B cell (primary cell): Measurements from ENCODE around the gene ITSN1. TPM values are rescaled to one million over a fixed set of nuclear protein-coding genes. Genes with fewer than 3 reads are reported as not detected.

Source experiments
- ATAC-seq: fragments of 200-7000 bp; cut with Tn5 transposase; one replicate; pipeline ENCODE4 v1.10.0; 2021; ENCODE audit warnings: low read depth, mild to moderate bottlenecking, moderate number of reproducible peaks, moderate library complexity
- CTCF ChIA-PET: fragments of 350-600 bp; sonication (Branson Sonifier 250); formaldehyde crosslinking; loops from one replicate; lab custom pipeline; 2021; ENCODE audit warnings: antibody characterized with exemption, inconsistent platforms; lab: Charles Lee
- POLR2A ChIA-PET: fragments of 350-600 bp; sonication (Branson Sonifier 250); formaldehyde crosslinking; loops from one replicate; lab custom pipeline; 2021; ENCODE audit warnings: antibody characterized with exemption; lab: Charles Lee
- DNase-seq: peaks from one replicate; pipeline ENCODE4 v3.0.0; 2013
- H2AFZ ChIP-seq: 2 replicates; pipeline ENCODE4 v1.6.1; 2012; ENCODE audit warnings: mild to moderate bottlenecking, low read depth, low read length; ENCODE audit not compliant: insufficient read depth, poor library complexity, severe bottlenecking
- H3K27ac ChIP-seq, 2 donors: 1 replicate in 1 of 2; 2 replicates in 1 of 2; pipeline ENCODE4 v1.5.1; 2012 to 2013; ENCODE audit warnings: low read length in 2 of 2, mild to moderate bottlenecking in 2 of 2, moderate library complexity in 1 of 2
- H3K27me3 ChIP-seq, 4 experiments: fragments of 200-600 bp in 1 of 4; sonication (generic) in 1 of 4; replicated peaks in 1 of 4; 1 replicate in 2 of 4; 2 replicates in 2 of 4; pipeline versions ENCODE4 v1.6.1 to v1.7.0; 2013 to 2016; ENCODE audit warnings: low read length in 3 of 4, mild to moderate bottlenecking in 2 of 4, mixed read lengths in 1 of 4, moderate library complexity in 1 of 4; ENCODE audit not compliant: insufficient read depth in 4 of 4, control insufficient read depth in 3 of 4; ENCODE audit errors: control extremely low read depth in 1 of 4
- H3K36me3 ChIP-seq, 2 experiments: replicated peaks in 1 of 2; 1 replicate in 1 of 2; 2 replicates in 1 of 2; pipeline versions ENCODE4 v1.6.1 to v1.7.1; 2013; ENCODE audit warnings: low read length in 1 of 2; ENCODE audit not compliant: insufficient read depth in 2 of 2, control insufficient read depth in 1 of 2; ENCODE audit errors: control extremely low read depth in 1 of 2, extremely low read depth in 1 of 2
- H3K4me1 ChIP-seq, 2 donors: fragments of 200-600 bp in 1 of 2; sonication (generic) in 1 of 2; 1 replicate in 1 of 2; 2 replicates in 1 of 2; pipeline versions ENCODE4 v1.5.1 to v1.6.1; 2013 to 2017; ENCODE audit warnings: low read length in 2 of 2; ENCODE audit not compliant: control insufficient read depth in 2 of 2, insufficient read depth in 2 of 2
- H3K4me2 ChIP-seq: replicated peaks from 2 replicates; pipeline ENCODE3; 2012; ENCODE audit warnings: mild to moderate bottlenecking, low read depth, low read length; ENCODE audit not compliant: poor library complexity, severe bottlenecking
- H3K4me3 ChIP-seq, 5 experiments: fragments of 200-600 bp in 1 of 5; sonication (generic) in 1 of 5; 1 replicate in 3 of 5; 2 replicates in 2 of 5; pipeline versions ENCODE4 v1.5.1 to v1.7.0; 2011 to 2016; ENCODE audit warnings: low read length in 4 of 5, mild to moderate bottlenecking in 4 of 5, low read depth in 2 of 5, control low read depth in 1 of 5, moderate library complexity in 1 of 5; ENCODE audit not compliant: insufficient read depth in 1 of 5; ENCODE audit errors: control extremely low read depth in 1 of 5, extremely low read depth in 1 of 5
- H3K79me2 ChIP-seq: fragments of 200-600 bp; sonication (generic); one replicate; pipeline ENCODE4 v1.6.0; 2016; ENCODE audit warnings: low read length; ENCODE audit not compliant: control insufficient read depth, insufficient read depth
- H3K9ac ChIP-seq: fragments of 200-600 bp; sonication (generic); 2 replicates; pipeline ENCODE4 v1.6.1; 2017; ENCODE audit warnings: mild to moderate bottlenecking, low read length, moderate library complexity
- H3K9me3 ChIP-seq, 3 donors: one replicate each; pipeline versions ENCODE4 v1.6.1 to v1.7.1; 2013; ENCODE audit warnings: low read length in 2 of 3; ENCODE audit not compliant: control insufficient read depth in 2 of 3, insufficient read depth in 1 of 3; ENCODE audit errors: control extremely low read depth in 1 of 3
- H4K20me1 ChIP-seq: 2 replicates; pipeline ENCODE4 v1.6.0; 2012; ENCODE audit warnings: mild to moderate bottlenecking, low read length; ENCODE audit not compliant: insufficient read depth, control insufficient read depth, poor library complexity, severe bottlenecking
- H3K27ac Mint-ChIP-seq: one replicate; pipeline ENCODE4 v1.8.0; 2021; ENCODE audit warnings: mixed read lengths
- H3K27me3 Mint-ChIP-seq: one replicate; pipeline ENCODE4 v1.8.0; 2021; ENCODE audit warnings: mixed read lengths
- H3K4me1 Mint-ChIP-seq: one replicate; pipeline ENCODE4 v1.8.0; 2021; ENCODE audit warnings: mixed read lengths
- H3K4me3 Mint-ChIP-seq: one replicate; pipeline ENCODE4 v1.8.0; 2021; ENCODE audit warnings: mixed read lengths
- H3K9me3 Mint-ChIP-seq: one replicate; pipeline ENCODE4 v1.8.0; 2022; ENCODE audit warnings: mixed read lengths; ENCODE audit not compliant: insufficient read depth
- EZH2 ChIP-seq: IDR thresholded peaks from 2 replicates; pipeline ENCODE4 v1.6.1; 2012; ENCODE audit warnings: borderline replicate concordance, low read depth, mild to moderate bottlenecking, moderate library complexity, low read length; ENCODE audit not compliant: insufficient read depth, poor library complexity, severe bottlenecking
- WGBS: methylation state at CpG from one replicate; pipeline ENCODE4 v1.1.5; 2013; ENCODE audit warnings: missing lambda C conversion rate; ENCODE audit not compliant: insufficient coverage; 5-methylcytosine and 5-hydroxymethylcytosine counted together
- intact Hi-C: fragments of 100-400 bp; cut with micrococcal nuclease; formaldehyde crosslinking; loops from one replicate; pipeline ENCODE4 v1.10.0; 2022
- polyA plus RNA-seq: library from polyadenylated mRNA; depleted of rRNA; stranded (reverse); fragments of >200 nt; gene quantifications from 2 replicates; pipeline ENCODE4 v1.2.3, GENCODE V29; 2012
- total RNA-seq, 2 donors: library from RNA; stranded (reverse); fragments of 120-200 nt in 1 of 2; gene quantifications; 1 replicate in 1 of 2; 2 replicates in 1 of 2; pipeline versions ENCODE4 v1.2.3 to v1.2.4, GENCODE V29; 2013 to 2022
- TF ChIP-seq, protein P1 (sequence below): fragments of 200-600 bp; IDR thresholded peaks from one replicate; pipeline ENCODE4 v1.8.0; 2022; ENCODE audit warnings: antibody characterized with exemption, mild to moderate bottlenecking

Gene ITSN1
- total and polyA plus RNA-seq, 2 donors (not counting 1 experiment from before 2014, with no cell fraction given), result 0.31 to 2.4 TPM

- H3K79me2 ChIP-seq, result no peaks in the 10 kb centered on the region
- no peaks in the 10 kb centered on the region for H3K9me3 ChIP-seq
- no peak overlapping the region for H3K4me3 ChIP-seq
- WGBS, result 82% methylated on average over 1 of the region's 3 CpGs
- Mint-ChIP-seq H3K27me3 (peaks cover 3% of the 10 kb centered on the region), H3K4me3 (no peak overlapping the region), H3K27ac (no peak overlapping the region), H3K4me1 (no peaks in the 10 kb centered on the region), H3K9me3 (no peaks in the 10 kb centered on the region)
- H3K9ac ChIP-seq, result no peak overlapping the region
- intact Hi-C loops, result no loop called here
- no peaks in the 10 kb centered on the region for H3K4me1 ChIP-seq
- H3K36me3 ChIP-seq, result no peaks in the 10 kb centered on the region
- H3K27ac ChIP-seq, result no peak overlapping the region
- ATAC-seq (no peak), DNase-seq (no peak)
- H2AFZ ChIP-seq, result no peak overlapping the region
- TF ChIP-seq EZH2, result no peak
- ChIA-PET CTCF (no interaction called here), POLR2A (no interaction called here)
- H4K20me1 ChIP-seq, result no peaks in the 10 kb centered on the region
- no peak overlapping the region for H3K4me2 ChIP-seq
- no peaks in the 10 kb centered on the region for H3K27me3 ChIP-seq
These were observed 89.7 kb downstream of the ITSN1 start for GRCh38 chr21:33732038-33732437.

DNA sequence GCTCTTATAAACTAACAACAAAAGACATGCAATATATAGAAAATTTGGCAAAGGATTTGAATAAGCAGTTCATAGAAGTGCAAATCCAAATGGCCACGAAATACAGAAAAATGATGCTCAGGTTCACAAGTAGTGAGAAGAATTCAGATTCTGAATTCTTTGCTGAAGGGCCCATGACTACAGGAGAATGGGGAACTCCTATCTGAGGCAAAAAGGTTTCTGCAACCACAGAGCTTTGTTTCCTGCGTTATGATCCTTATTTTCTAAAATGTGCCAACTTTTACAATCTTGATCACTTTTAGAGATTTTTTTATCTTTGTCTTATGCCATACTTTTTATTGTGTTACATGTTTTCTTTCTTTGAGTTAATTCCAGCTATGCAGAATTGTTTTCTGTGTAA is 91.3 kb downstream of the ITSN1 start:
- intact Hi-C loops, result no loop called here
- Mint-ChIP-seq H3K27ac (no peak overlapping the region), H3K4me1 (no peaks in the 10 kb centered on the region), H3K4me3 (no peak overlapping the region), H3K9me3 (no peaks in the 10 kb centered on the region), H3K27me3 (peaks cover under 1% of the 10 kb centered on the region)
- Histone ChIP-seq H3K4me2 (no peak overlapping the region), H3K9ac (no peak overlapping the region), H4K20me1 (no peaks in the 10 kb centered on the region), H3K4me1 (no peaks in the 10 kb centered on the region), H3K9me3 (no peaks in the 10 kb centered on the region), H3K27ac (no peak overlapping the region), H3K27me3 (no peaks in the 10 kb centered on the region), H3K79me2 (no peaks in the 10 kb centered on the region), H3K4me3 (no peak overlapping the region), H3K36me3 (no peaks in the 10 kb centered on the region), H2AFZ (no peak overlapping the region)
- ChIA-PET POLR2A (no interaction called here), CTCF (no interaction called here)
- ATAC-seq, result no peak
- TF ChIP-seq EZH2, result no peak
- TF ChIP-seq, protein P1, sequence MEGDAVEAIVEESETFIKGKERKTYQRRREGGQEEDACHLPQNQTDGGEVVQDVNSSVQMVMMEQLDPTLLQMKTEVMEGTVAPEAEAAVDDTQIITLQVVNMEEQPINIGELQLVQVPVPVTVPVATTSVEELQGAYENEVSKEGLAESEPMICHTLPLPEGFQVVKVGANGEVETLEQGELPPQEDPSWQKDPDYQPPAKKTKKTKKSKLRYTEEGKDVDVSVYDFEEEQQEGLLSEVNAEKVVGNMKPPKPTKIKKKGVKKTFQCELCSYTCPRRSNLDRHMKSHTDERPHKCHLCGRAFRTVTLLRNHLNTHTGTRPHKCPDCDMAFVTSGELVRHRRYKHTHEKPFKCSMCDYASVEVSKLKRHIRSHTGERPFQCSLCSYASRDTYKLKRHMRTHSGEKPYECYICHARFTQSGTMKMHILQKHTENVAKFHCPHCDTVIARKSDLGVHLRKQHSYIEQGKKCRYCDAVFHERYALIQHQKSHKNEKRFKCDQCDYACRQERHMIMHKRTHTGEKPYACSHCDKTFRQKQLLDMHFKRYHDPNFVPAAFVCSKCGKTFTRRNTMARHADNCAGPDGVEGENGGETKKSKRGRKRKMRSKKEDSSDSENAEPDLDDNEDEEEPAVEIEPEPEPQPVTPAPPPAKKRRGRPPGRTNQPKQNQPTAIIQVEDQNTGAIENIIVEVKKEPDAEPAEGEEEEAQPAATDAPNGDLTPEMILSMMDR, result no peak
- WGBS, result no CpG with 5 or more reads among the region's 2 CpGs
- DNase-seq, result no peak
